ENCODE data around the gene NDUFB11.

The NDUFB11 gene

GRCh38 chrX:47174846-47175587 lies 30.5 kb upstream of the NDUFB11 start:
- DNase-seq (ENCODE audit: low spot score), result no peak

GRCh38 chrX:47174376-47174775 lies 29.9 kb upstream of the NDUFB11 start:
- FAIRE-seq (no peak), DNase-seq (ENCODE audit: low spot score) (no peak)

More at GRCh38 chrX:47174846-47175587, 30.5 kb upstream of the NDUFB11 start:
- no peak for FAIRE-seq

GRCh38 chrX:47172971-47173792 lies 28.7 kb upstream of the NDUFB11 start:
- no peak for DNase-seq (ENCODE audit: low spot score)
- no peak for FAIRE-seq

- no peak for FAIRE-seq
These were observed 28.0 kb upstream of the NDUFB11 start for GRCh38 chrX:47172549-47172948.

GRCh38 chrX:47171996-47172395 lies 27.5 kb upstream of the NDUFB11 start:
- no peak for DNase-seq (ENCODE audit: low spot score)
- no peak for FAIRE-seq

More at GRCh38 chrX:47172549-47172948, 28.0 kb upstream of the NDUFB11 start:
- no peak for DNase-seq (ENCODE audit: low spot score)

- FAIRE-seq, result no peak
- DNase-seq (ENCODE audit: low spot score), result no peak
These were observed 26.6 kb upstream of the NDUFB11 start for GRCh38 chrX:47170861-47171692.

GRCh38 chrX:47169726-47170515 lies 25.4 kb upstream of the NDUFB11 start:
- DNase-seq (ENCODE audit: low spot score), result no peak
- no peak for FAIRE-seq

- no peak for FAIRE-seq
These were observed 24.8 kb upstream of the NDUFB11 start for GRCh38 chrX:47169273-47169672.

GRCh38 chrX:47168495-47169073 lies 24.1 kb upstream of the NDUFB11 start:
- FAIRE-seq (no peak), DNase-seq (ENCODE audit: low spot score) (no peak)

More at GRCh38 chrX:47169273-47169672, 24.8 kb upstream of the NDUFB11 start:
- no peak for DNase-seq (ENCODE audit: low spot score)

GRCh38 chrX:47166126-47166525 lies 21.6 kb upstream of the NDUFB11 start:
- no peak for FAIRE-seq
- DNase-seq (ENCODE audit: low spot score), result no peak

GRCh38 chrX:47164420-47164819 lies 19.9 kb upstream of the NDUFB11 start:
- no peak for FAIRE-seq

GRCh38 chrX:47162927-47163583 lies 18.6 kb upstream of the NDUFB11 start:
- no peak for FAIRE-seq
- DNase-seq (ENCODE audit: low spot score), result no peak

More at GRCh38 chrX:47164420-47164819, 19.9 kb upstream of the NDUFB11 start:
- no peak for DNase-seq (ENCODE audit: low spot score)

GRCh38 chrX:47160781-47161180 lies 16.3 kb upstream of the NDUFB11 start:
- no peak for DNase-seq (ENCODE audit: low spot score)
- FAIRE-seq, result no peak

- no peak for FAIRE-seq
- no peak for DNase-seq (ENCODE audit: low spot score)
These were observed 14.3 kb upstream of the NDUFB11 start for GRCh38 chrX:47158781-47159180.

GRCh38 chrX:47158131-47158530 lies 13.6 kb upstream of the NDUFB11 start:
- no peak for DNase-seq (ENCODE audit: low spot score)
- FAIRE-seq, result no peak

- FAIRE-seq, result no peak
- no peak for DNase-seq (ENCODE audit: low spot score)
These were observed 12.4 kb upstream of the NDUFB11 start for GRCh38 chrX:47156611-47157520.

- no peak for DNase-seq (ENCODE audit: low spot score)
- no peak for FAIRE-seq
These were observed 6.9 kb upstream of the NDUFB11 start for GRCh38 chrX:47151435-47151834.

GRCh38 chrX:47148946-47149345 lies 4.4 kb upstream of the NDUFB11 start:
- FAIRE-seq, result no peak
- DNase-seq (ENCODE audit: low spot score), result no peak
